ENCODE data around the gene FA2H.
A peak's percentile ranks its signal among the peaks of the same experiment; 100 is the strongest.
"Not testable (repeated sequence)": the region's sequence is repeated elsewhere in the genome, so short reads cannot be mapped to it uniquely, and the experiment has no call there.

The FA2H gene, protein sequence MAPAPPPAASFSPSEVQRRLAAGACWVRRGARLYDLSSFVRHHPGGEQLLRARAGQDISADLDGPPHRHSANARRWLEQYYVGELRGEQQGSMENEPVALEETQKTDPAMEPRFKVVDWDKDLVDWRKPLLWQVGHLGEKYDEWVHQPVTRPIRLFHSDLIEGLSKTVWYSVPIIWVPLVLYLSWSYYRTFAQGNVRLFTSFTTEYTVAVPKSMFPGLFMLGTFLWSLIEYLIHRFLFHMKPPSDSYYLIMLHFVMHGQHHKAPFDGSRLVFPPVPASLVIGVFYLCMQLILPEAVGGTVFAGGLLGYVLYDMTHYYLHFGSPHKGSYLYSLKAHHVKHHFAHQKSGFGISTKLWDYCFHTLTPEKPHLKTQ

DNA sequence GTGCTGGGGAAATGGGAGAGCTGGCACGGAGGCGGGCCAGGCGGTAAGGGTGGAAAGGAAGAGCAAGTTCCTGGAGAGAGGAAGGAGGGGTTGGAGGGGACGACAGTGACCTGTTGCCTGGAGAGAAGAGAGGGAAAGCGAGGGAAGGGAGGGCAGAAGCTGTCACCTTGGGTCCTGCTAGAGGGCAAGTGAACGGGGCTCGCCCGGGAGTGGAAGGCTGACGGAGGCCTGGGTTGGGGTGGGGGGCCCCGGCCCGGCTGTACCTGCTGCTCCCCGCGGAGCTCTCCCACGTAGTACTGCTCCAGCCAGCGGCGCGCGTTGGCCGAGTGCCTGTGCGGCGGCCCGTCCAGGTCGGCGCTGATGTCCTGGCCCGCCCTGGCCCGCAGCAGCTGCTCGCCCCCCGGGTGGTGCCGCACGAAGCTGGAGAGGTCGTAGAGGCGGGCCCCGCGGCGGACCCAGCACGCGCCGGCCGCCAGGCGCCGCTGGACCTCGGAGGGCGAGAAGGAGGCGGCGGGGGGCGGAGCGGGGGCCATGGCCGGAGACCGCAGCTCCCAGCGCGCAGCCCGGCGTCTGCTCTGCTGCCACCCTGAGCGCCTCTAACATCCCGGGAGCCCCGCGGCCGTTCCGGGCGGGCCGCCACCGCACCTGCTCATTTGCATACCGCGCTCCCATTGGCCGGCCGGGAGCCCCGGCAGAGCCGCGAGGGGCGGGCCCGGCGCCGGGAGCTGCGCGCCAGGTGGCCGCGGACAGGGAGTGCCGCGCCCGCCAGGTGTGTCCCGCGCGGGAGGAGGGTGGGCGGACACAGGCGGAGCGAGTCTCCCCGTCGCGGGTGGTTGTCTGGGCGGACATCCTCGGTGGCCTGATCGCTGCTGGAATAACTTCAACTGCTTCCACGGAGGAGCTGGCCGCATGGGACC lies at the start of gene FA2H:
TSS of gene FA2H (minus strand) at position 598 of the 917 bp plus-strand sequence. CDS start at position 533, 65 bp downstream.
- DNase-seq, result peak; percentile 45 to 65 (median 58)

- no peak for DNase-seq
These were observed 43.2 kb upstream of the FA2H start for GRCh38 chr16:74817851-74818250.

GRCh38 chr16:74813109-74813641 lies 38.6 kb upstream of the FA2H start:
- peak; percentile 19 to 67 (median 52) for DNase-seq

GRCh38 chr16:74811911-74812310 lies 37.3 kb upstream of the FA2H start:
- no peak for DNase-seq

DNA sequence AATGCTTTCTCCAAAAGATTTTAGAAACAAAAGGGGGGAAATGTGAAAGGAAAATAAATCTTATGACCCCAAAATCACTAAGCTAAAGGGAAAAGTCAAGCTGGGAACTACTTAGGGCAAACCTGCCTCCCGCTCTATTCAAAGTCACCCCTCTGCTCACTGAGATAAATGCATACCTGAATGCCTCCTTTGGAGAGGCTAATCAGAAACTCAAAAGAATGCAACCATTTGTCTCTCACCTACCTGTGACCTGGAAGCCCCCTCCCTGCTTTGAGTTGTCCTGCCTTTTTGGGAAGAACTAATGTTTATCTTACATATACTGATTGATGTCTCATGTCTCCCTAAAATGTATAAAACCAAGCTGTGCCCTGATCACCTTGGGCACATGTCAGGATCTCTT lies 36.6 kb upstream of the FA2H start:
- DNase-seq, result not testable (repeated sequence)

- DNase-seq, result no peak
These were observed 32.5 kb upstream of the FA2H start for GRCh38 chr16:74807052-74807646.

GRCh38 chr16:74800216-74800871 lies 25.7 kb upstream of the FA2H start:
- no peak for DNase-seq

GRCh38 chr16:74797414-74797813 lies 22.8 kb upstream of the FA2H start:
- no peak for DNase-seq

- no peak for DNase-seq
These were observed 20.5 kb upstream of the FA2H start for GRCh38 chr16:74795104-74795503.

GRCh38 chr16:74794668-74795067 lies 20.0 kb upstream of the FA2H start:
- DNase-seq, result no peak

GRCh38 chr16:74793571-74793970 lies 19.0 kb upstream of the FA2H start:
- DNase-seq, result no peak

GRCh38 chr16:74792225-74792624 lies 17.6 kb upstream of the FA2H start:
- no peak for DNase-seq

DNA sequence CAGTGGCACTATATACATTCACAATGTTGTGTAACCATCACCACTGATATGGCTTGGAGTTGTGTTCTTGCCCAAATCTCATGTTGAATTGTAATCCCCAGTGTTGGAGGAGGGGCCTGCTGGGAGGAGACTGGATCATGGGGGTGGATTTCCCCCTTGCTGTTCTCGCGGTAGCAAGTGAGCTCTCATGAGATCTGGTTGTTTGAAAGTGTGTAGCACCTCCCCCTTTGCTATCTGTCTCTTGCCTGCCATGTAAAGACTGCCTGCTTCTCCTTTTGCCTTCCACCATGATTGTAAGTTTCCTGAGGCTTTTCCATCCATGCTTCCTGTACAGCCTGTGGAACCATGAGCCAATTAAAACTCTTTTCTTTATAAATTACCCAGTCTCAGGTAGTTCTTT lies 17.1 kb upstream of the FA2H start:
- DNase-seq, result not testable (repeated sequence)

- DNase-seq, result no peak
These were observed 13.5 kb upstream of the FA2H start for GRCh38 chr16:74788108-74788507.

- DNase-seq, result no peak
These were observed 10.4 kb upstream of the FA2H start for GRCh38 chr16:74785031-74785430.

GRCh38 chr16:74778646-74779045 lies 4.0 kb upstream of the FA2H start:
- DNase-seq, result no peak

DNA sequence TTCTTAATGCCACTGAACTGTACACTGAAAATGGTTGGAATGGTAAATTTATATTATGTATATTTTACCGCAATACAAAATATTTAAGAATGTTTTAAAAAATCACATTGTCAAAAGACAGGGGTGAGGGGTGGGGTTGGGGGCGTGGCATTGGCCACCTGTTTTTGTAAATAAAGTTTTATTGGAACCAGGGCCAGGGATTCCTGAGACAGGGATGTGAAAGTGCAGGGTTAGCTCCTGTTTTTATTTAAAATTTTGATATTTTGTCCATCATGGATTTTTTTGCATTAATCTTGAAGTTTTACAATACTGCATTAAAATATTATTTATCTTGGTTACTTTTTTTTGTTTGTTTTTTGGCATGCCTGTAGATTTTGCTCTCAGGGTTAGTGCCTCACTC lies 2.3 kb upstream of the FA2H start:
- no peak for DNase-seq

DNA sequence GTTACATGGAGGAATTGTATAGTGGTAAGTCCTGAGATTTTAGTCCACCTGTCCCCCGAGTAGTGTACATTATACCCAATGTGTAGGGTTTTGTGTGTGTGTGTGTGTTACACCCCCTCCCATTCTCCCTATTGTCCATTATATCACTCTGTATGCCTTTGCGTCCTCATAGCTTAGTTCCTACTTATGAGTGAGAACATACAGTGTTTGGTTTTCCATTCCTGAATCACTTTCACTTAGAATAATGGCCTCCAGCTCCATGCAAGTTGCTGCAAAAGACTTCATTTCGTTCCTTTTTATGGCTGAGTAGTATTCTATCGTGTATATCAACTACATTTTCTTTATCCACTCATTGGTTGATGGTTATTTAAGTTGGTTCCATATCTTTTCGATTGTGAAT lies 635 bp upstream of the FA2H start:
- DNase-seq, result no peak

DNA sequence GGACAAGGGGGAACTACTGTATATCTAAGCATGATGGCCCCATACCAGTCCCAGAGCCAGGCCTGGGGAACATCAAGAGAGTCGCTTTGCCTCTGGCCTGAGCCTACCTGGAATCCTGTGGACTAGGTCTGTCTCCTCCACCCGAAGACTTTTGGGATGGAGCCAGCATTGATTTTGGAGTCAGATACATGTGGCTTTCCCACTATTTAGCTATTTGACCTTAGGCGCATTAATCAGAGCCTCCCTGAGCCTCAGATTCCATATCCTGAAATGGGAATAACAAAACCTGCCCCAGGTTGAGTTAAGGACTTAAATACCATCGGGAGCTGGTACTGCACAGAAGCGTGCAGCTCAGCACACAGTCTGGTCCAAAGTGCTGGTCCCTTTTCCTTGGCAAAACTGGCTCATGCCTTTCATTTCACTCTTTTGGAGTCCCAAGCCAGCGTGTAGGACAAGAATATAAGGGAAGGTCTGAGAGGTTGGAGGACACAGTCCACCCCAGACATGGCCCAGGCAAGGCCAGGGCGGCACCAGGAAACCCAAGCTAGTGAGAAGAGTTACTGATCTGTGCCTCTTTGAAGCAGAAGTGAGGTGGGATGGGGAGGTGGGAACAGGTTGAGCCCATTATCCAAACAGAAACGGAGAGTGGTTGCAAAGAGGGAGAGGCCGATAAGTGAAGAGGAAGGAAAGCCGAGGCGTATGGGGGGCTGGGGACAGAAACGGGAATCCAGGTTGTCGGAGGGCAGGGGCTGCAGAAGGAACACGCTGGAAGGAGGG lies 986 bp downstream of the FA2H start:
- DNase-seq, result no peak

DNA sequence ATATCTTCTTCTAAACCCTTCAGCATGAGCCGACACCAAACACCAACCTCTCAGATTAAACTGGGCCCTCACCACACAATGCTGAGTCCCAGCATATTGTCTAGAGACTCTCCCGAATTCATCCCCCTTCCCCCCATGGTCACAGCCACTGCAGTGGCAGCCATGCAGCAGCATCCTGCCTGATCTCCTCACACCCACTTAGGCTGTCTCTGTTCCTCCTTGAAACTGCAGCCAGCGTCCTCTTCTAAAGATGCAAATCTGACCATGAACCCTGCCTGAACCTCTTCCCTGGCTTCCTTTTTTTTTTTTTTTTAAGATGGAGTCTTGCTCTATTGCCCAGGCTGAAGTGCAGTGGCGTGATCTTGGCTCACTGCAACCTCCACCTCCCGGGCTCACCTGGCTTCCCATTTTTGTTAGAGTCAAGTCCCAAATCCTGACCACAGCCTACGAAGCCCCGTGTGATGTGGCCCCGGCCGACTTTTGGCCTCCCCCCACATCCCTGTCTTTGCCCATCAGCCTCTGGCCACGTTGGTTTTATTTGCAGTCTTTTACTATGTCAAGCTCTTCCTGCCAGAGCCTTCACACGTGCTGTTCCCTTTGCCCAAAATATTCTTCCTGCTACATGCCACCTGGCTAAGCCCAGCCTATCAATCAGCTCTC lies 2.8 kb downstream of the FA2H start:
- DNase-seq, result no peak

GRCh38 chr16:74770831-74771526 lies 3.6 kb downstream of the FA2H start:
- DNase-seq, result no peak

Data from stimulated activated naive CD4-positive, alpha-beta T cell (primary cell).